DOHH2 (cell line): ENCODE data around the gene HMX1.

Source experiments
- H3F3A ChIP-seq: fragments of 200-600 bp; sonication (generic), shearing (Covaris generic); 2 replicates; pipeline ENCODE4 v1.6.0; 2016; ENCODE audit warnings: antibody characterized with exemption, mild to moderate bottlenecking; ENCODE audit not compliant: control insufficient read depth, insufficient read depth
- H3K27ac ChIP-seq: fragments of 200-600 bp; sonication (generic); 2 replicates; pipeline ENCODE4 v1.5.1; 2014; ENCODE audit warnings: low read depth, mild to moderate bottlenecking, low read length, moderate library complexity
- H3K27me3 ChIP-seq: fragments of 200-600 bp; sonication (generic); 2 replicates; pipeline ENCODE4 v1.6.1; 2014; ENCODE audit warnings: mild to moderate bottlenecking, low read length, mixed read lengths; ENCODE audit not compliant: control insufficient read depth
- H3K36me3 ChIP-seq: fragments of 200-600 bp; sonication (generic); 2 replicates; pipeline ENCODE4 v1.6.1; 2014; ENCODE audit warnings: mild to moderate bottlenecking, low read length, moderate library complexity, mixed read lengths; ENCODE audit not compliant: control insufficient read depth
- H3K4me1 ChIP-seq: fragments of 200-600 bp; sonication (generic); 2 replicates; pipeline ENCODE4 v1.6.1; 2014; ENCODE audit warnings: mild to moderate bottlenecking, low read length, mixed read lengths; ENCODE audit not compliant: control insufficient read depth
- H3K4me2 ChIP-seq: fragments of 200-600 bp; sonication (generic); 2 replicates; pipeline ENCODE4 v1.6.0; 2014; ENCODE audit warnings: mild to moderate bottlenecking, low read length, moderate library complexity
- H3K4me3 ChIP-seq: fragments of 200-600 bp; sonication (generic); 2 replicates; pipeline ENCODE4 v1.5.1; 2014; ENCODE audit warnings: mild to moderate bottlenecking, low read length, mixed read lengths
- H3K79me2 ChIP-seq: fragments of 200-600 bp; sonication (generic); 2 replicates; pipeline ENCODE4 v1.6.1; 2014; ENCODE audit warnings: mild to moderate bottlenecking, low read length, mixed read lengths; ENCODE audit not compliant: control insufficient read depth
- H3K9me2 ChIP-seq: fragments of 200-600 bp; sonication (generic); replicated peaks from 2 replicates; pipeline ENCODE4 v1.6.1; 2014; ENCODE audit warnings: mild to moderate bottlenecking, low read length, mixed read lengths; ENCODE audit not compliant: control insufficient read depth
- H3K9me3 ChIP-seq: fragments of 200-600 bp; sonication (generic); 2 replicates; pipeline ENCODE4 v1.6.1; 2014; ENCODE audit warnings: antibody characterized with exemption, low read length, mixed read lengths; ENCODE audit not compliant: control insufficient read depth, insufficient read depth
- H4K20me1 ChIP-seq: fragments of 200-600 bp; sonication (generic); 2 replicates; pipeline ENCODE4 v1.6.0; 2014; ENCODE audit warnings: low read depth, mild to moderate bottlenecking, antibody characterized with exemption, low read length, moderate library complexity; ENCODE audit not compliant: control insufficient read depth, insufficient read depth
- CTCF ChIP-seq: fragments of 200-600 bp; sonication (generic); IDR thresholded peaks from one replicate; pipeline ENCODE4 v1.5.1; 2014; ENCODE audit warnings: antibody characterized with exemption, mild to moderate bottlenecking, low read depth, low read length; ENCODE audit not compliant: poor library complexity, severe bottlenecking
- EZH2phosphoT487 ChIP-seq: fragments of 200-600 bp; sonication (generic); IDR thresholded peaks from 2 replicates; pipeline ENCODE4 v1.6.1; 2017; ENCODE audit warnings: borderline replicate concordance, mild to moderate bottlenecking, antibody characterized with exemption, low read length, moderate library complexity, mixed read lengths

The HMX1 gene

GRCh38 chr4:8850830-8851188 lies 20.8 kb downstream of the HMX1 start:
- TF ChIP-seq EZH2phosphoT487 (no peak), CTCF (no peak)
- no peaks in the 10 kb centered on the region for H3K4me1 ChIP-seq
- H3K27me3 ChIP-seq: peaks cover 13% of the 10 kb centered on the region
- no peaks in the 10 kb centered on the region for H3K9me3 ChIP-seq
- H3K4me3 ChIP-seq: no peak overlapping the region
- H3F3A ChIP-seq: no peaks in the 10 kb centered on the region
- no peak overlapping the region for H3K27ac ChIP-seq
- H3K4me2 ChIP-seq: no peak overlapping the region
- H3K9me2 ChIP-seq: no peaks in the 10 kb centered on the region
- H3K79me2 ChIP-seq: no peaks in the 10 kb centered on the region
- no peaks in the 10 kb centered on the region for H4K20me1 ChIP-seq
- no peaks in the 10 kb centered on the region for H3K36me3 ChIP-seq

DNA sequence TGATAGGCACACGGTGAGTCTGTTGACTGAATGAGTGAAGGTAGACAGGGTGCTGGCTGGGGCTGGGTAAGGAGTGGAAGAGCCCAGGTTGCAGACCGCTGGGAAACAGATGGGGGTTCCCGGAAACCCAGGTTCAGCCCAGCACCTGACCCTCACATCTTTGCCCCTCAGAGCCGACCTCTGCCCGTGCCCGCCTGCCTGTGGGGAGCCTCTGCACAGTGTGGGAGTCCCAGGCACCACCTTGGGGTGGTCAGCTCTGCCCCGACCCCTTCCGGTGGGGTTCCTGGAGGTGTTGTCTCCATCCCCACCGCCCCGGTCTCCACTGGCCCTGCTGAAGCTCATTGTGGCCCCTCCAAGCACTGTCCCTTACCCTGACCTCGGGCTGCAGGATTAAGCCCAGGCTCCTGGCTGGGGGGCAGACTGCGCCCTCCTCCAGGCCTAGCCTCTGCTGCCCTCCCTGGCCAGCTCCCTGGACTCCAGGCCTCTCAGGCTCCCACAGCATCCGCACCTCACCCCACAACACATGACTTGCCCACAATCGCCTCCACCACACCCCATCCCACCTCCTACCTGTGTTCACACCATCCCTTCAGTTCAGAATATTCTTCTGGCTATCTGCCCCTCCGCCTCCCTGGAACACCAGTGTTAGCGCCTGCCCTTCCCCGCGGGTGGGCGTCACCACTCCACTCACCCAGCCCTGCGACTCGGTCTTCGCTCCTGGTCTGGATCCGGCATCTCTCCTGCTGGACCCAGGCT lies 21.4 kb downstream of the HMX1 start:
- Histone ChIP-seq H3K4me2 (no peak overlapping the region), H3K4me1 (no peaks in the 10 kb centered on the region), H3K9me2 (no peaks in the 10 kb centered on the region), H4K20me1 (no peaks in the 10 kb centered on the region), H3K27me3 (peaks cover 8% of the 10 kb centered on the region), H3K79me2 (no peaks in the 10 kb centered on the region), H3K4me3 (no peak overlapping the region), H3K27ac (no peak overlapping the region), H3F3A (no peaks in the 10 kb centered on the region), H3K36me3 (no peaks in the 10 kb centered on the region), H3K9me3 (no peaks in the 10 kb centered on the region)
- no peak for TF ChIP-seq CTCF
- no peak for TF ChIP-seq EZH2phosphoT487

DNA sequence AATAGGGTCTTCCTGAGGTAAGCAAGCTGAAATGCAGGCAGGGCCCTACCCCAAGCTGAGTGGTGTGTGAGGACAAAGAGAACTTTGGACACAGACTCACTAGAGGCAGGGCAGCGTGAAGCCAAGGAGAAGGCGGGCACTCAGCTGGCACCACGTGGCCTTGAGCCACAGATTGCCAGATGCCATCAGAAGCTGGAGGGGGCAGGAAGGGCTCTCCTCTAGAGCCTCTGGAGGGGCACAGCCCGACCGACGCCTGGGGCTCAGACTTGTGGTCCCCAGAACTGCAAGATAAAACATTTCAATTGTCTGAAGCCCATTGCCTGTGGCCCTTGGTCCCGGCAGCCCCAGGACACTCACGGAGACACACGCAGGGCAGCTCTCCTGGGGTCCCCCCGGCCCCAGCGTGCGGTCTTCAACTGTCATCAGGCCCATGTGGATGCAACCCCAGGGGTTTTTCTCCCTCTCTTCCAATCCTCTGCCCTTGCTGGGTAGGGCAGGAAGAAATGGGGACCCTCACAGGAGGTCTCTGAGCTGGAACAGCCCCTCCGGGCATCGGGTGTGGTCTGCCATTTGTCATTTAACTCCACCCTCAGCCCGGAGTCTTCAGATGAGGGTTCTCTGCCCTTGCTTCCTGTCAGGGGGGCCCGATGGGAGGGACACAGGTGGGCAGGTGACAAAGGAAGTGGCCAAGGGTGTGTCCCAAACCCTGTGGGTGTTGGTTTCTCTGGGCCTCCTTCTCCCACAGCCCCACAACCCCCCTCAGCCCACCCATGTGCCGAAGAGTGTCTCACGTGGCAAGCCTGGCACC lies 22.2 kb downstream of the HMX1 start:
- Histone ChIP-seq H3K9me3 (no peaks in the 10 kb centered on the region), H3K9me2 (no peaks in the 10 kb centered on the region), H3K79me2 (no peaks in the 10 kb centered on the region), H3F3A (no peaks in the 10 kb centered on the region), H3K4me2 (no peak overlapping the region), H3K36me3 (no peaks in the 10 kb centered on the region), H3K27ac (no peak overlapping the region), H3K27me3 (peaks cover under 1% of the 10 kb centered on the region; the same call in 1 of the 2 replicates), H4K20me1 (no peaks in the 10 kb centered on the region), H3K4me1 (no peaks in the 10 kb centered on the region), H3K4me3 (no peak overlapping the region)
- TF ChIP-seq EZH2phosphoT487: no peak
- TF ChIP-seq CTCF: no peak
